VCaP (cell line): Measurements from ENCODE around the gene TRIM37.

ENCODE experiments used
- H3K27ac ChIP-seq: fragments of 450-650 bp; 2 replicates; pipeline ENCODE4 v1.5.1; 2017
- CTCF ChIP-seq: fragments of 450-650 bp; conservative IDR thresholded peaks from 2 replicates; pipeline ENCODE4 v1.5.1; 2017; ENCODE audit warnings: mild to moderate bottlenecking, moderate library complexity

TRIM37 gene

GRCh38 chr17:59106463-59107305 is at the start of gene TRIM37:
Gene TRIM37 (minus strand): TSS chr17:59106880. CDS start chr17:59106461, 419 bp downstream.
- no peak for TF ChIP-seq CTCF
- H3K27ac ChIP-seq = peak within 1 kb of the TSS; percentile 92

GRCh38 chr17:59155439-59156177 is 48.9 kb upstream of the TRIM37 start, which contains the start of gene PRR11:
Gene PRR11 (plus strand): TSS chr17:59155746. CDS start chr17:59169753, 14,007 bp downstream.
- H3K27ac ChIP-seq = peak within 1 kb of the TSS; percentile 89
- TF ChIP-seq CTCF = no peak

GRCh38 chr17:59154721-59155438 is 48.2 kb upstream of the TRIM37 start, which contains the start of gene SKA2:
Gene SKA2 (minus strand): TSS chr17:59155186. CDS start chr17:59155163, 23 bp downstream.
- H3K27ac ChIP-seq = peak within 1 kb of the TSS; percentile 89

GRCh38 chr17:59154292-59154720 is 47.6 kb upstream of the TRIM37 start:
- H3K27ac ChIP-seq = peak overlapping the region; percentile 89
- TF ChIP-seq CTCF = no peak

More at GRCh38 chr17:59154721-59155438, 48.2 kb upstream of the TRIM37 start, which contains the start of gene SKA2:
- no peak for TF ChIP-seq CTCF

GRCh38 chr17:59152925-59153324 is 46.2 kb upstream of the TRIM37 start:
- TF ChIP-seq CTCF = no peak
- H3K27ac ChIP-seq = peak overlapping the region; percentile 89

- no peak for TF ChIP-seq CTCF
- peak overlapping the region; percentile 89; the same call in 1 of the 2 replicates for H3K27ac ChIP-seq
Observed at GRCh38 chr17:59151591-59151990, 44.9 kb upstream of the TRIM37 start.

GRCh38 chr17:59151006-59151405 is 44.3 kb upstream of the TRIM37 start:
- peak overlapping the region; percentile 89; the same call in 1 of the 2 replicates for H3K27ac ChIP-seq

More at GRCh38 chr17:59151006-59151405, 44.3 kb upstream of the TRIM37 start:
- no peak for TF ChIP-seq CTCF
